ENCODE data around the gene DOK5. TPM values are rescaled to one million over a fixed set of nuclear protein-coding genes. Genes with fewer than 3 reads are reported as not detected.

DOK5 gene
- total and polyA plus RNA-seq, 2 of the 4 experiments (the other 2 are of a cell fraction): 2.8 to 3.9 TPM

GRCh38 chr20:54470697-54471096 lies 4.7 kb upstream of the DOK5 start:
- no peak for DNase-seq
- Histone ChIP-seq H4K5ac (ENCODE audit: low read depth, low read length) (no peak overlapping the region), H3K14ac (replicated peaks; ENCODE audit: low read depth, low read length) (no peak overlapping the region), H4K8ac (ENCODE audit: low read depth in 2 of 2, low read length in 2 of 2) (no peak overlapping the region), H2AK5ac (ENCODE audit: low read depth, low read length) (no peak overlapping the region), H4K91ac (ENCODE audit: insufficient read depth, low read depth, low read length) (no peak overlapping the region), H3K4ac (ENCODE audit: low read depth, low read length) (no peak overlapping the region), H2AK9ac (replicated peaks; ENCODE audit: low read depth, low read length, poor library complexity) (no peak overlapping the region), H3K36me3 (ENCODE audit: control insufficient read depth, insufficient read depth, low read length) (no peaks in the 10 kb centered on the region), H3K79me1 (ENCODE audit: low read depth in 1 of 2, low read length in 2 of 2) (no peaks in the 10 kb centered on the region), H2BK15ac (ENCODE audit: low read depth, low read length) (no peak overlapping the region), H3K27me3 (ENCODE audit: control insufficient read depth, insufficient read depth, low read length) (peaks cover 2% of the 10 kb centered on the region; the same call in 1 of the 2 replicates), H3K23ac (ENCODE audit: low read depth, low read length) (no peak overlapping the region), H2AFZ (replicated peaks; ENCODE audit: low read length, poor library complexity) (no peak overlapping the region), H3K9me1 (ENCODE audit: insufficient read depth, low read length) (no peaks in the 10 kb centered on the region), H3K18ac (ENCODE audit: low read depth, low read length) (no peak overlapping the region), H3K9me3 (ENCODE audit: control insufficient read depth, insufficient read depth, low read length) (no peaks in the 10 kb centered on the region), H4K20me1 (ENCODE audit: insufficient read depth, low read length) (no peaks in the 10 kb centered on the region), H2BK5ac (ENCODE audit: low read depth, low read length, poor library complexity, severe bottlenecking) (no peak overlapping the region), H3K9ac (ENCODE audit: low read depth, low read length) (no peak overlapping the region), H3K4me1 (ENCODE audit: control insufficient read depth, insufficient read depth, low read length) (no peaks in the 10 kb centered on the region), H2BK20ac (ENCODE audit: low read depth, low read length) (no peak overlapping the region), H3K4me3 (ENCODE audit: insufficient read depth, low read depth, low read length) (no peak overlapping the region), H3K4me2 (ENCODE audit: low read depth, low read length) (no peak overlapping the region), H3K56ac (ENCODE audit: extremely low read depth, insufficient read depth, low read length) (no peak overlapping the region), H2BK120ac (ENCODE audit: low read depth, low read length) (no peak overlapping the region), H3K27ac (ENCODE audit: insufficient read depth, low read length) (no peak overlapping the region)
- TF ChIP-seq CEBPB (IDR thresholded peaks at IDR 0.05; ENCODE audit: low read depth, low read length): no peak
- TF ChIP-seq, protein P1, sequence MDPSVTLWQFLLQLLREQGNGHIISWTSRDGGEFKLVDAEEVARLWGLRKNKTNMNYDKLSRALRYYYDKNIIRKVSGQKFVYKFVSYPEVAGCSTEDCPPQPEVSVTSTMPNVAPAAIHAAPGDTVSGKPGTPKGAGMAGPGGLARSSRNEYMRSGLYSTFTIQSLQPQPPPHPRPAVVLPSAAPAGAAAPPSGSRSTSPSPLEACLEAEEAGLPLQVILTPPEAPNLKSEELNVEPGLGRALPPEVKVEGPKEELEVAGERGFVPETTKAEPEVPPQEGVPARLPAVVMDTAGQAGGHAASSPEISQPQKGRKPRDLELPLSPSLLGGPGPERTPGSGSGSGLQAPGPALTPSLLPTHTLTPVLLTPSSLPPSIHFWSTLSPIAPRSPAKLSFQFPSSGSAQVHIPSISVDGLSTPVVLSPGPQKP (IDR thresholded peaks at IDR 0.05; ENCODE audit: borderline replicate concordance, low read depth, low read length): no peak
- TF ChIP-seq NFE2L2 (IDR thresholded peaks at IDR 0.05; ENCODE audit: low read depth, low read length): no peak
- no peak for TF ChIP-seq CTCF (conservative IDR thresholded peaks at IDR 0.05; ENCODE audit: low read depth, low read length)
- TF ChIP-seq MXI1 (IDR thresholded peaks at IDR 0.05; ENCODE audit: borderline replicate concordance, low read depth, low read length): no peak
- no peak for TF ChIP-seq FOS (IDR thresholded peaks at IDR 0.05; ENCODE audit: low read depth, low read length)
- TF ChIP-seq BHLHE40 (IDR thresholded peaks at IDR 0.05; ENCODE audit: low read depth, low read length): no peak
- TF ChIP-seq RFX5 (IDR thresholded peaks at IDR 0.05; ENCODE audit: low read depth, low read length): no peak
- TF ChIP-seq USF2 (IDR thresholded peaks at IDR 0.05; ENCODE audit: low read depth, low read length): no peak
- no peak for TF ChIP-seq CHD1 (IDR thresholded peaks at IDR 0.05; ENCODE audit: low read depth, low read length)
- no peak for TF ChIP-seq POLR2A (IDR thresholded peaks at IDR 0.05; ENCODE audit: low read depth, low read length)
- TF ChIP-seq SMC3 (IDR thresholded peaks at IDR 0.05; ENCODE audit: low read depth, low read length): no peak
- no peak for TF ChIP-seq MAFK (IDR thresholded peaks at IDR 0.05; ENCODE audit: low read depth, low read length)
- no peak for TF ChIP-seq RAD21 (IDR thresholded peaks at IDR 0.05; ENCODE audit: low read length)
- no peak for TF ChIP-seq RCOR1 (IDR thresholded peaks at IDR 0.05; ENCODE audit: insufficient replicate concordance, low read length)
- POLR2A ChIA-PET (ENCODE audit: unreplicated experiment): no interaction called here
- CTCF ChIA-PET: no interaction called here
- dilution Hi-C loops (cut with HindIII; ENCODE audit: low sequenced_read_pairs, unreplicated experiment): no loop called here
- in situ Hi-C loops (cut with MboI; ENCODE audit: low sequenced_read_pairs): no loop called here
- no peak for ATAC-seq (ENCODE audit: low read depth)
- intact Hi-C loops (cut with micrococcal nuclease): loop anchor here (10.0 kb wide), 1 partner anchor 174 kb away; no protein-coding TSS in a partner anchor
- 94% methylated on average over 9 of the region's 15 CpGs; no CpG with 5 or more reads in 1 of the 2 experiments for WGBS, 2 experiments (ENCODE audit: extremely low coverage in 2 of 2, insufficient read length in 1 of 2)
- no TSS peak for BruUV-seq (replicated peaks)
